ENCODE measurements around the gene HADHA. TPM values are rescaled to one million over a fixed set of nuclear protein-coding genes. Genes with fewer than 3 reads are reported as not detected.
A peak's percentile ranks its signal among the peaks of the same experiment; 100 is the strongest.

Gene HADHA
- total and polyA plus RNA-seq, 8 donors: 53.2 to 144 (median 90.1) TPM

DNA sequence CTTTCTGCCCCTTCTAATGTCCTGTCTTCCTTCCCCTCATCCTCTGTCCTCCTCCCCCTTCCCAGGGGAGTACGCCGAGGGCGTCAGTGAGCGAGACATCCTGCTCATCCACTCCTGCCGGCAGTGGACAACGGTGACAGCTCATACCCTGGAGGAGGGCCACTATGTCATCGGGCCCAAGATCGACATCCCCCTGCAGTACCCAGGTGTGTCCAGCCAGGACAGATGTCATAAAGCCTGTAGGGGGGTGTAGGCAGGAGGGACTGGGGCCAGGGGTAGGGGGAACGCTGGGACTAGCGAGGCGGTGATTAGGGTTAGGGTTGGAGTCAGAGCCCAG lies 68.2 kb downstream of the HADHA start:
- Histone ChIP-seq H3K27me3 (peaks cover 10 to 72% (median 38%) of the 10 kb centered on the region in 3 donors), H3K4me1 (peaks cover 23 to 36% (median 30%) of the 10 kb centered on the region in 4 donors), H3K9me3 (no peaks in the 10 kb centered on the region), H3K4me3 (no peak overlapping the region), H3K27ac (no peak overlapping the region), H3K36me3 (no peaks in the 10 kb centered on the region)
- 71 to 85% (median 84%) methylated on average over 11 of the region's 11 CpGs for WGBS, 5 donors
- DNase-seq: no peak
- TF ChIP-seq EP300 (IDR thresholded peaks at IDR 0.05): no peak
- TF ChIP-seq POLR2AphosphoS5 (IDR thresholded peaks at IDR 0.05): no peak
- no peak for TF ChIP-seq POLR2A (IDR thresholded peaks at IDR 0.05)
- TF ChIP-seq, protein P1, sequence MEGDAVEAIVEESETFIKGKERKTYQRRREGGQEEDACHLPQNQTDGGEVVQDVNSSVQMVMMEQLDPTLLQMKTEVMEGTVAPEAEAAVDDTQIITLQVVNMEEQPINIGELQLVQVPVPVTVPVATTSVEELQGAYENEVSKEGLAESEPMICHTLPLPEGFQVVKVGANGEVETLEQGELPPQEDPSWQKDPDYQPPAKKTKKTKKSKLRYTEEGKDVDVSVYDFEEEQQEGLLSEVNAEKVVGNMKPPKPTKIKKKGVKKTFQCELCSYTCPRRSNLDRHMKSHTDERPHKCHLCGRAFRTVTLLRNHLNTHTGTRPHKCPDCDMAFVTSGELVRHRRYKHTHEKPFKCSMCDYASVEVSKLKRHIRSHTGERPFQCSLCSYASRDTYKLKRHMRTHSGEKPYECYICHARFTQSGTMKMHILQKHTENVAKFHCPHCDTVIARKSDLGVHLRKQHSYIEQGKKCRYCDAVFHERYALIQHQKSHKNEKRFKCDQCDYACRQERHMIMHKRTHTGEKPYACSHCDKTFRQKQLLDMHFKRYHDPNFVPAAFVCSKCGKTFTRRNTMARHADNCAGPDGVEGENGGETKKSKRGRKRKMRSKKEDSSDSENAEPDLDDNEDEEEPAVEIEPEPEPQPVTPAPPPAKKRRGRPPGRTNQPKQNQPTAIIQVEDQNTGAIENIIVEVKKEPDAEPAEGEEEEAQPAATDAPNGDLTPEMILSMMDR (IDR thresholded peaks at IDR 0.05): no peak
- intact Hi-C loops (cut with DNase I; ENCODE audit: low total_unique reads): no loop called here

- WGBS, 5 donors: 67 to 72% (median 71%) methylated on average over 5 to 15 of the region's 15 CpGs
- no peaks in the 10 kb centered on the region for H3K36me3 ChIP-seq
- peaks cover 10 to 76% (median 38%) of the 10 kb centered on the region in 3 donors for H3K27me3 ChIP-seq
- no peak for DNase-seq
- intact Hi-C loops (cut with DNase I; ENCODE audit: low total_unique reads): no loop called here
- H3K4me1 ChIP-seq: peaks cover 23 to 36% (median 30%) of the 10 kb centered on the region in 4 donors
- H3K27ac ChIP-seq: no peak overlapping the region
- H3K9me3 ChIP-seq: no peaks in the 10 kb centered on the region
- TF ChIP-seq POLR2A (IDR thresholded peaks at IDR 0.05): no peak
- no peak overlapping the region for H3K4me3 ChIP-seq
Observed at GRCh38 chr2:26175466-26176278, 68.8 kb downstream of the HADHA start.

DNA sequence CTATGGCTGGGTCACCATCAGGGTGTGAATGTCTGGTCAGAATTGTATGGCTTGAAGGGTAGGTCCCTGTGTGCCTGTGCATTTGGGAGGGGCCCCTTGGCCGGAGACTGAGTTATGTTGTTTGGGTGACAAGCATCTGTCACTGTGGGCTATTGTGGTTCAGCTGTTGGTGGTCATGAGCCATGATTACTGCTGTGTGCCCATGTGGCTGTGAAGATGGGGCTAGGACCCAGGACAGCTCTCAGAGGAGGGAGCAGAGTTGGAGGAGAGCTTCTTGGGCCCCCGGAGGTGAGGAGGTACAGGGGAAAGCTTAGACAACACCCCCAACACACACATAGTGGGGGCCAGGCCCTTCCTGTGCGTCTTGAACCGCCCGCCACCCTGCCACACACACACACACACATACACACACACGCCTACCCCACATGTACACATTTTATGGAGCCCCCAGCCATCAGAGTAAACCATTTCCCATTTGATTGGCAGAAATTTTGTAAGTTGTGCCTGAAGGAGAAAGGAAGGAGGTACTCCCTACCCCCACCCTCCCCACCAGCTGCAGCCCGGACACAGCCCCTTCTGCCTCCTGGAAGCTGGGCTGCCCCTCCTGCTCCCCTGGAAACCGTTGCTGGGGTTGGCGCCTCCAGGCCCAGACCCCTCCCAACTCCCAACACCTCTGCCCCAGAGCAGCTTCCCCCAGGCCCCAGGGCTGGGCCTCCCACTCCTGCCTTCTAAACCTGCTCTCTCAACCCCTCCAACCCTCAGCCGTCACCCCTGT lies 69.6 kb downstream of the HADHA start:
- DNase-seq: no peak
- Histone ChIP-seq H3K4me1 (peaks cover 23 to 36% (median 30%) of the 10 kb centered on the region in 4 donors), H3K9me3 (no peaks in the 10 kb centered on the region), H3K4me3 (no peak overlapping the region), H3K27me3 (peaks cover 10 to 72% (median 38%) of the 10 kb centered on the region in 3 donors), H3K36me3 (no peaks in the 10 kb centered on the region), H3K27ac (no peak overlapping the region)
- WGBS, 5 donors: 72 to 80% (median 77%) methylated on average over 7 to 10 of the region's 10 CpGs
- intact Hi-C loops (cut with DNase I; ENCODE audit: low total_unique reads): no loop called here
- TF ChIP-seq, protein P1 (IDR thresholded peaks at IDR 0.05): no peak
- no peak for TF ChIP-seq POLR2AphosphoS5 (IDR thresholded peaks at IDR 0.05)
- no peak for TF ChIP-seq POLR2A (IDR thresholded peaks at IDR 0.05)
- no peak for TF ChIP-seq EP300 (IDR thresholded peaks at IDR 0.05)

DNA sequence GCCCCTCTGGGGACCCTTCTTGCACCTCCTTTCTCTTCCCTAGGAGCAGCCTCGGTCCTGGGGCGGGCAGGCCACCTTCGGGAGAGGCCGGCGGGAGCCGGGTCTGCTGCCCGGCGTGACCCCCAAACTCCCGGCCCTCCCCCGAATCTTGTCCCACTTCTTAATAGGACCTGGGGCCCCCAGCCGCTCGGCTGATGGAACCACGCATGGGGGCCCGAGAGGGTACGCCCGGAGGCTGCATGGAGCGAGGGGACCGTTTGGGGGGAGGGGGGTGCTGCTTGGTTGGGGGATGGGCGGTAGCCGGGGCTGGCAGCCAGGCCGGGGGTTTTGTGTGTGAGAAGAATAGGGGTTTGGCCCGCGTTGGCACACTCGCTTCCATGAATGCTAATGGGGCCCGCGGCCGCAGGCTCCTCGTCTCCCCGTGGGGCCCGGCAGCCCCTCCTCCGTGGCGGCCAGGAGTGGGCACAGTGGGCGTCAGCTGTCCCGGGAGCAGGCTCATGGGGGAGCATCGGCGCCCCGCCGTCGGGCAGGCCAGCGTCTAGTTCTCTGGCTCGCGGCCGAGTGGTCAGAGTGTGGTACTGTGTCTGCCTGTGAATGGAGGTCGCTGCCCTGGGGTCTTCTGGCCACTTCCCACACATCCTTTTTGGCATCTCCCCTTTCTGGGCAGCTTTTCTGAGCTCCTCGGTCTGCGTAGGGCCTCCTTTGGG lies 70.5 kb downstream of the HADHA start:
- peak overlapping the region; percentile 47 to 57 (median 52) for H3K4me3 ChIP-seq
- intact Hi-C loops (cut with DNase I; ENCODE audit: low total_unique reads): no loop called here
- TF ChIP-seq, protein P1 (IDR thresholded peaks at IDR 0.05): no peak
- TF ChIP-seq POLR2A (IDR thresholded peaks at IDR 0.05) (no peak), EP300 (IDR thresholded peaks at IDR 0.05) (no peak), POLR2AphosphoS5 (IDR thresholded peaks at IDR 0.05) (no peak)
- peaks cover 10 to 62% (median 35%) of the 10 kb centered on the region in 3 donors for H3K27me3 ChIP-seq
- no peaks in the 10 kb centered on the region for H3K36me3 ChIP-seq
- H3K27ac ChIP-seq: no peak overlapping the region
- DNase-seq: peak in 1 of 2 donors; percentile 40
- 19 to 30% (median 25%) methylated on average over 26 to 46 of the region's 46 CpGs for WGBS, 5 donors
- peaks cover 15 to 26% (median 22%) of the 10 kb centered on the region in 4 donors for H3K4me1 ChIP-seq
- H3K9me3 ChIP-seq: no peaks in the 10 kb centered on the region

Data from stomach (tissue), 9 donors.